GM18502 (cell line): ENCODE results near the gene SRRD.

Experiments
- ATAC-seq: cut with Tn5 transposase; IDR thresholded peaks from one replicate; pipeline ENCODE4 v1.9.1; 2021; ENCODE audit warnings: mild to moderate bottlenecking; ENCODE audit not compliant: unreplicated experiment, poor library complexity

The SRRD gene

GRCh38 chr22:26542831-26543230 is 59.2 kb downstream of the SRRD start:
- ATAC-seq, result no peak
